BLaER1 treated with 17β-estradiol and CSF1 and Interleukin-3, amounts not matched to agents 10 nM and 100 nM (cell line): ENCODE data around the gene CHAC1.

Experiments used
- H3K27ac ChIP-seq, 11 experiments: shearing (Covaris generic); formaldehyde crosslinking; 2 replicates each; pipeline ENCODE4 v1.8.1; 2022
- H3K27me3 ChIP-seq, 11 experiments: shearing (Covaris generic); formaldehyde crosslinking; 2 replicates each; pipeline ENCODE4 v1.8.1; 2022
- H3K36me3 ChIP-seq, 11 experiments: shearing (Covaris generic); formaldehyde crosslinking; 2 replicates each; pipeline ENCODE4 v1.8.1; 2022
- H3K4me1 ChIP-seq, 10 experiments: shearing (Covaris generic); formaldehyde crosslinking; 2 replicates each; pipeline ENCODE4 v1.8.1; 2022
- H3K4me2 ChIP-seq, 11 experiments: shearing (Covaris generic); formaldehyde crosslinking; 2 replicates each; pipeline ENCODE4 v1.8.1; 2022
- H3K4me3 ChIP-seq, 10 experiments: shearing (Covaris generic); formaldehyde crosslinking; 2 replicates each; pipeline ENCODE4 v1.8.1; 2022
- H3K9ac ChIP-seq, 11 experiments: shearing (Covaris generic); formaldehyde crosslinking; 2 replicates each; pipeline ENCODE4 v1.8.1; 2022
- H3K9me3 ChIP-seq, 11 experiments: shearing (Covaris generic); formaldehyde crosslinking; replicated peaks in 1 of 11; 2 replicates each; pipeline ENCODE4 v1.8.1; 2022
- H4K20me1 ChIP-seq, 11 experiments: shearing (Covaris generic); formaldehyde crosslinking; 2 replicates each; pipeline ENCODE4 v1.8.1; 2022
- Cebpa-rat ChIP-seq, 11 experiments: shearing (Covaris generic); IDR thresholded peaks; 2 replicates each; pipeline ENCODE4 v1.8.1; 2022

The CHAC1 gene

DNA sequence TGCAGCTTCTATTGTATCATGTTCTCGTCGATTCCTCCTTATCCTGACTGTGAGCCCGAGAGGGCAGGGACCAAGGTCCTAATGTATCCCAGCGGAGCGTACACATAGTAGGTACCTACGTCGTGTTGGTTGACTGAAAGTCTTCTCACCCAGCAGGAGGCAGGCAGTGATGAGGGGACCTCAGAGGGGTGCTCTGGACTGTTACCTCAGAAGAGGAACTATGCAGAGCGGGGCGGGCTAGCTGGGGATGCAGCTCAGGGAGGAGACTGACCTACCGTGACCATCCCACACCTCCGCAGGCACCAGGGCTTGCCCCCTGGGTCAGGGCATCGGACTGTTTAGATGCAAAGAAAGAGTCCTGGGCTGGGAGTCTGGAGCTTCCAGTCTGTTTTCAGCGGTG is 11.4 kb downstream of the CHAC1 start:
- TF ChIP-seq Cebpa-rat (IDR thresholded peaks at IDR 0.05): no peak
- Histone ChIP-seq H3K9ac (no peak overlapping the region), H3K36me3 (no peaks in the 10 kb centered on the region; a peak in 1 of 22 replicates), H3K4me1 (peaks cover 12 to 30% (median 15%) of the 10 kb centered on the region in 10 experiments; a peak in 19 of 20 replicates), H3K27me3 (no peaks in the 10 kb centered on the region), H4K20me1 (peaks cover 0 to 5% (median 0%) of the 10 kb centered on the region in 11 experiments; a peak in 2 of 22 replicates), H3K9me3 (peaks cover 0 to 5% (median 0%) of the 10 kb centered on the region in 11 experiments; a peak in 1 of 22 replicates), H3K27ac (no peak overlapping the region), H3K4me2 (no peak overlapping the region), H3K4me3 (no peak overlapping the region)

DNA sequence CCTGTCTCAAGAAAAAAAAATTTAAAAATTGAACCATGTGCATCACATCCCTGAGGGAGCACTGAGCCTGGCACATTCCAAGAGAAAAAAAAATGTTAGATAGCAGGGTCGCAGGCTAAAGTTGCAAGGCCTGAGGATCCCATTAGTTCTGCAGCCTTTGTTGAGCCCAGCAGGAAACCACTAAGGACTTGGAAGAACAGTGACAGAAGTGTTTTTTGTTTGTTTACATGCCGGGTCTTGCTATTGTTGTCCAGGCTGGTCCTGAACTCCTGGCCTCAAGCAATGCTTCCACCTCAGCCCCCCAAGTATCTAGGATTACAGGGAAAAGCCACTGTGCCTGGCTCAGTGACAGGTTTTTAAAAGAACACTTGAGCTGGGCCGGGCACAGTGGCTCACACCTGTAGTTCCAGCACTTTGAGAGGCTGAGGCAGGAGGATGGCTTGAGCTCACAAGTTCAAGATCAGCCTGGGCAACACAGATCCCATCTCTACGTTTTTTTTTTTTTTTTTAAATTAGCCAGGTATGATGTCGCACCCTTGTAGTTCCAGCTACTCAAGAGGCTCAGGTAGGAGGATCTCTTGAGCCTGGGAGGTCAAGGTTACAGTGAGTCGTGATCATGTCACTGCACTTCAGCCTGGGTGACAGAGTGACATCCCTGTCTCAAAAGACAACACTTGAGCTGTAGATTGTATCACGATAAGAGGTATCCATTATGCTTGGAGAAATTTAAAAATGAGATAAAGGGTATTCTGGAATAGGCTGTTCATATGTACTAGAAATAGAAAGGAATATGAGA is 15.2 kb downstream of the CHAC1 start:
- Histone ChIP-seq H3K4me2 (no peak overlapping the region), H3K4me1 (peaks cover 6 to 15% (median 12%) of the 10 kb centered on the region in 10 experiments; a peak in 17 of 20 replicates), H3K9me3 (no peaks in the 10 kb centered on the region), H3K9ac (no peak overlapping the region), H3K4me3 (no peak overlapping the region), H3K27ac (no peak overlapping the region), H4K20me1 (no peaks in the 10 kb centered on the region), H3K36me3 (peaks cover 0 to 3% (median 0%) of the 10 kb centered on the region in 11 experiments; a peak in 4 of 22 replicates), H3K27me3 (no peaks in the 10 kb centered on the region)
- TF ChIP-seq Cebpa-rat (IDR thresholded peaks at IDR 0.05): no peak

DNA sequence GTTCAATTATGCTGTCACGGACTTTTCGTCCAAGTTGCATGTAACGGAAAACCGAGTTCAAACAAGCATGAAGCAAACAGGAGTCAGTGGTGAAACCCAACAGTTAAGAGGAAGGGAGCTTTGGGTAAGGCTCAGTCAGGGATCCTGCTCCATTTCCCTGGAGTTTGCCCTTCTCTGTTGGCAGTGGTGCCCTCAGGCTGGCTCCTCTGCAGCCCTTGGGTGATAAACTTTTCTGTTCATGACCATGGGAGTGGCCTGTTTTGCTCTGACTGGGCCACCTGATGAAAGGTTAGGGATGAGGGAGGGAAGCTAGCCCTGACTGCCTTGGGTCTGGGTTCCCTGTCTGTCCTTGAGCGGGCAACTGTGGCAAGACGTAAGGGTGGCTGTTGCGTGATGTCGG is 16.1 kb downstream of the CHAC1 start:
- Histone ChIP-seq H3K27me3 (no peaks in the 10 kb centered on the region), H3K4me2 (no peak overlapping the region), H3K27ac (no peak overlapping the region), H3K4me3 (no peak overlapping the region), H3K9ac (no peak overlapping the region), H4K20me1 (no peaks in the 10 kb centered on the region), H3K9me3 (no peaks in the 10 kb centered on the region), H3K36me3 (peaks cover 0 to 7% (median 2%) of the 10 kb centered on the region in 11 experiments; a peak in 8 of 22 replicates), H3K4me1 (peaks cover 6 to 15% (median 12%) of the 10 kb centered on the region in 10 experiments; a peak in 17 of 20 replicates)
- TF ChIP-seq Cebpa-rat (IDR thresholded peaks at IDR 0.05): no peak

DNA sequence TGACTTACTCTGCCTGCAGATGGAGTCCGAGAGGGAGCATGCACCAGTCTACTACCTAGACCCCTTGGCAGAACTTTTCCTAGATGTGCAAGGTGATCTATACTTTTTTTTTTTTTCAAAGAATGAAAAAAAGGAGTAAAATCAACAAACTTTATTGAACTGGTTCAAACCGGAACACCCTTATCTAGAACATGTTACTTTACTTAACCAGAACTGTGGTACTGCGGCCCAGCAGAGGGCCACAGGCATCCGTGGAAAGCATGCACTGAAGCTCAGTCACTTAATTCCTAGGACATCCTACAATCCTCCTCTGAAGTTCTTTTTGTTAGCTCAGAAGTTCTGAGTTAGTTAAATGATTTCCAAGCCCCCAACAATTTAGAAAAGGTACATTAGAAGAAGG is 21.6 kb downstream of the CHAC1 start:
- Histone ChIP-seq H3K4me2 (no peak overlapping the region), H3K36me3 (peaks cover 44 to 59% (median 53%) of the 10 kb centered on the region in 11 experiments), H3K9ac (no peak overlapping the region), H3K4me3 (no peak overlapping the region), H3K27me3 (no peaks in the 10 kb centered on the region), H4K20me1 (peaks cover 0 to 8% (median 0%) of the 10 kb centered on the region in 11 experiments; a peak in 5 of 22 replicates), H3K9me3 (no peaks in the 10 kb centered on the region), H3K27ac (no peak overlapping the region), H3K4me1 (peaks cover 0 to 18% (median 6%) of the 10 kb centered on the region in 10 experiments; a peak in 10 of 20 replicates)
- TF ChIP-seq Cebpa-rat (IDR thresholded peaks at IDR 0.05): no peak

- H3K27ac ChIP-seq: peak overlapping the region in 5 of 11 experiments; percentile 2 to 17 (median 7); a peak in 5 of 22 replicates
- H3K27me3 ChIP-seq: no peaks in the 10 kb centered on the region
- H3K4me3 ChIP-seq: no peak overlapping the region
- H4K20me1 ChIP-seq: peaks cover 0 to 8% (median 3%) of the 10 kb centered on the region in 11 experiments; a peak in 6 of 22 replicates
- H3K36me3 ChIP-seq: peaks cover 64 to 79% (median 73%) of the 10 kb centered on the region in 11 experiments
- no peak for TF ChIP-seq Cebpa-rat (IDR thresholded peaks at IDR 0.05)
- H3K9me3 ChIP-seq: no peaks in the 10 kb centered on the region
- peak overlapping the region in 3 of 11 experiments; percentile 25 to 59 (median 57); a peak in 6 of 22 replicates for H3K4me2 ChIP-seq
- H3K9ac ChIP-seq: peak overlapping the region in 3 of 11 experiments; percentile 3 to 26 (median 20); a peak in 1 of 22 replicates
- peaks cover 0 to 35% (median 6%) of the 10 kb centered on the region in 10 experiments; a peak in 10 of 20 replicates for H3K4me1 ChIP-seq
Measured at GRCh38 chr15:40976819-40977218, 23.5 kb downstream of the CHAC1 start.

DNA sequence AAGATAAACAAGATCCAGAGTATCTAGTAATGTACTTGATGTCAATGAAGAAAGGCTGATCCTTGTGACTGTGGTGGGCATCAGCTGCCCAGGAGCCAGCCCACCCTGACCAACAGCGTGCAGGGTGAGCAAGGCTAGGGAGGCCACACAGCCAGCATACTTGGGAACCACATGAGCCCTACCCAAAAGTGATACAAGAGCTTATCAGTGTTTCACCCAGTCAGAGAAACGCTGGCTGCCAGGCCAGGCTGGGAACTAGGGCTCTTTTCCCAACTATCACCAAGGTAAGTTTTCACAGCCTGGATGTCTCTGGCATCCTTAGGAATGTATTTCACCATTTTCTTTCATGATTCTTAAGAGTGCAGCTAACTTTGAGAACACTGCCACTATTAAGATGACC is 24.9 kb downstream of the CHAC1 start:
- H3K27ac ChIP-seq: no peak overlapping the region
- H3K4me1 ChIP-seq: peaks cover 0 to 40% (median 6%) of the 10 kb centered on the region in 10 experiments; a peak in 10 of 20 replicates
- peaks cover 0 to 17% (median 4%) of the 10 kb centered on the region in 11 experiments; a peak in 6 of 22 replicates for H4K20me1 ChIP-seq
- no peak overlapping the region for H3K4me2 ChIP-seq
- no peaks in the 10 kb centered on the region for H3K9me3 ChIP-seq
- H3K9ac ChIP-seq: no peak overlapping the region
- peaks cover 77 to 92% (median 86%) of the 10 kb centered on the region in 11 experiments for H3K36me3 ChIP-seq
- no peaks in the 10 kb centered on the region for H3K27me3 ChIP-seq
- H3K4me3 ChIP-seq: no peak overlapping the region
- no peak for TF ChIP-seq Cebpa-rat (IDR thresholded peaks at IDR 0.05)

DNA sequence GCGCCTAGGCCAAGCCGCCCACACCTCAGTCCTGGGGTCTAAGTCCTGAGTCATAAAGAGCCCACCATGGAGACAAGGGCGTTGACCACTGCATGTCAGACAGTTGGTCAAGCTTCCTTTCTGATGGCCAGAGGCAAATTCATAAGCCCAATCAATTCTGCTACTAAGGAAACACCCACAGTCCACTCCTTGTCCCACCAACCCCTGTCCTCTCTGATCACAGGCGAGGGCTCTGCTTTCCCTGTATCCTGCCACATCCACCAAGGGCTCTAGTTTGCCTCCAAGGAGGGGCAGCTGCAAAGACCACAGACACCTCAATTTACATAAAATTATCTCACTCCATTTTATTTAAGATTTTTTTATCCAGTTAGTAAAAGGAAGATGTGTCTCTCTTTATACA is 25.3 kb downstream of the CHAC1 start:
- TF ChIP-seq Cebpa-rat (IDR thresholded peaks at IDR 0.05): no peak
- no peaks in the 10 kb centered on the region for H3K9me3 ChIP-seq
- H4K20me1 ChIP-seq: peaks cover 0 to 17% (median 4%) of the 10 kb centered on the region in 11 experiments; a peak in 6 of 22 replicates
- no peak overlapping the region for H3K27ac ChIP-seq
- H3K4me1 ChIP-seq: peaks cover 0 to 40% (median 6%) of the 10 kb centered on the region in 10 experiments; a peak in 10 of 20 replicates
- H3K4me2 ChIP-seq: no peak overlapping the region
- no peak overlapping the region for H3K9ac ChIP-seq
- H3K4me3 ChIP-seq: no peak overlapping the region
- H3K27me3 ChIP-seq: no peaks in the 10 kb centered on the region
- H3K36me3 ChIP-seq: peaks cover 81 to 95% (median 90%) of the 10 kb centered on the region in 11 experiments

- no peaks in the 10 kb centered on the region for H3K9me3 ChIP-seq
- peaks cover 0 to 17% (median 4%) of the 10 kb centered on the region in 11 experiments; a peak in 6 of 22 replicates for H4K20me1 ChIP-seq
- no peak overlapping the region for H3K9ac ChIP-seq
- H3K4me3 ChIP-seq: no peak overlapping the region
- H3K27ac ChIP-seq: 0 out of 22 replicates have a peak overlapping the region, but pooled peaks of 2 of the 11 experiments have one; percentile 13 to 15
- H3K4me1 ChIP-seq: peaks cover 0 to 53% (median 6%) of the 10 kb centered on the region in 10 experiments; a peak in 10 of 20 replicates
- no peak for TF ChIP-seq Cebpa-rat (IDR thresholded peaks at IDR 0.05)
- H3K4me2 ChIP-seq: peak overlapping the region in 2 of 11 experiments; percentile 41 to 46; a peak in 4 of 22 replicates
- no peaks in the 10 kb centered on the region for H3K27me3 ChIP-seq
- peaks cover 99 to 100% (median 100%) of the 10 kb centered on the region in 11 experiments for H3K36me3 ChIP-seq
Measured at GRCh38 chr15:40981186-40981585, 27.9 kb downstream of the CHAC1 start.

- TF ChIP-seq Cebpa-rat (IDR thresholded peaks at IDR 0.05): no peak
- Histone ChIP-seq H3K9ac (no peak overlapping the region), H3K36me3 (peaks cover 100% of the 10 kb centered on the region in 11 experiments), H3K27me3 (no peaks in the 10 kb centered on the region), H3K4me2 (no peak overlapping the region), H3K9me3 (no peaks in the 10 kb centered on the region), H3K4me3 (no peak overlapping the region), H3K27ac (no peak overlapping the region), H4K20me1 (peaks cover 0 to 14% (median 4%) of the 10 kb centered on the region in 11 experiments; a peak in 6 of 22 replicates), H3K4me1 (peaks cover 0 to 46% (median 0%) of the 10 kb centered on the region in 10 experiments; a peak in 6 of 20 replicates)
Measured at GRCh38 chr15:40982855-40983254, 29.6 kb downstream of the CHAC1 start.
